ENCODE measurements around the gene MPRIP. TPM values are rescaled to one million over a fixed set of nuclear protein-coding genes. Genes with fewer than 3 reads are reported as not detected.

MPRIP gene
- polyA plus RNA-seq, 1 of the 3 experiments (the other 2 are of a cell fraction): 64.4 TPM

DNA sequence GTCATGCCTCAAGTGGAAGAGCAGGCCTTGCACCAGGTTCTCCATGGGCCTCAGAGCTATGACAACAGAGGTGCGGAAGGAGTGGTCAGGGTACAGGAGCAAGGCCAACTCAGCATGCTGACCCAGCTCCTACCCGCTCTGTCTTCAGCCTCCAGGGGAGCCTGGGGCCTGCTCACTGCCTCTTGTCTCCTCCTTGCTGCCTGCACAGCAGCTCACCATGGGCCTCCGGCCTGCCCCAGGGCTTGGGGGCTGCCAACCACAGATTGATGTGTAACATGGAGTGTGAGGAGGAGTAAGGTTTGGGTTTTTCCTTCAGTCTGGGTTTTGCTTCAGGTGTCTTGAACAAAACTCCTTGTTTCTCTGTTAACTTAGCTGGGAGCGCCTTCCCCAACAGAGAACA is 101.8 kb downstream of the MPRIP start:
- peaks cover 21% of the 10 kb centered on the region for H3F3A ChIP-seq (replicated peaks; ENCODE audit: insufficient read depth)
- H3K9me2 ChIP-seq: no peaks in the 10 kb centered on the region
- no peak overlapping the region for H3K27ac ChIP-seq (ENCODE audit: low read depth in 2 of 2, low read length in 1 of 2)
- no peaks in the 10 kb centered on the region for H3K27me3 ChIP-seq (ENCODE audit: insufficient read depth)
- H3K4me3 ChIP-seq (ENCODE audit: low read depth in 2 of 2, low read length in 1 of 2): no peak overlapping the region
- peaks cover 24% of the 10 kb centered on the region; the same call in 1 of the 2 replicates for H4K20me1 ChIP-seq (ENCODE audit: insufficient read depth)
- no peak overlapping the region for H3K9ac ChIP-seq
- peaks cover 0 to 9% of the 10 kb centered on the region in 2 experiments; a peak in 2 of 4 replicates for H3K4me1 ChIP-seq (ENCODE audit: control insufficient read depth in 1 of 2, insufficient read depth in 2 of 2, low read depth in 1 of 2, low read length in 1 of 2)
- CTCF ChIA-PET: interaction anchor here (1.2 to 1.6 kb wide), 5 partner anchors 9 to 152 kb away, joined by 3 to 4 read pairs (median 3); no protein-coding TSS in a partner anchor
- H3K79me2 ChIP-seq (ENCODE audit: insufficient read depth): peaks cover 8% of the 10 kb centered on the region; the same call in 1 of the 2 replicates
- TF ChIP-seq GATA2 (CRISPR knock-in tag; IDR thresholded peaks at IDR 0.05) (no peak), YY1 (IDR thresholded peaks at IDR 0.05; ENCODE audit: low read depth) (no peak), NRF1 (IDR thresholded peaks at IDR 0.05; ENCODE audit: low read depth, low read length) (no peak), EZH2phosphoT487 (IDR thresholded peaks at IDR 0.05; ENCODE audit: borderline replicate concordance, low read depth) (no peak), CHD2 (IDR thresholded peaks at IDR 0.05; ENCODE audit: low read length, partially characterized antibody) (no peak), GABPA (IDR thresholded peaks at IDR 0.05; ENCODE audit: low read depth) (no peak), JUND (IDR thresholded peaks at IDR 0.05) (no peak), SMC3 (IDR thresholded peaks at IDR 0.05; ENCODE audit: low read depth, low read length) (no peak), TAF1 (IDR thresholded peaks at IDR 0.05; ENCODE audit: borderline replicate concordance, low read depth, low read length) (no peak), RXRA (IDR thresholded peaks at IDR 0.05; ENCODE audit: borderline replicate concordance, low read depth) (no peak), MEF2A (IDR thresholded peaks at IDR 0.05; ENCODE audit: borderline replicate concordance, low read depth) (no peak), RFX5 (IDR thresholded peaks at IDR 0.05; ENCODE audit: low read length) (no peak), FOXJ3 (CRISPR knock-in tag; IDR thresholded peaks at IDR 0.05) (no peak), RAD21 (IDR thresholded peaks at IDR 0.05; ENCODE audit: low read length) (no peak), FOXM1 (IDR thresholded peaks at IDR 0.05; ENCODE audit: low read depth) (no peak), SIN3A (IDR thresholded peaks at IDR 0.05; ENCODE audit: borderline replicate concordance, low read depth, low read length) (no peak)
- TF ChIP-seq, protein P1, sequence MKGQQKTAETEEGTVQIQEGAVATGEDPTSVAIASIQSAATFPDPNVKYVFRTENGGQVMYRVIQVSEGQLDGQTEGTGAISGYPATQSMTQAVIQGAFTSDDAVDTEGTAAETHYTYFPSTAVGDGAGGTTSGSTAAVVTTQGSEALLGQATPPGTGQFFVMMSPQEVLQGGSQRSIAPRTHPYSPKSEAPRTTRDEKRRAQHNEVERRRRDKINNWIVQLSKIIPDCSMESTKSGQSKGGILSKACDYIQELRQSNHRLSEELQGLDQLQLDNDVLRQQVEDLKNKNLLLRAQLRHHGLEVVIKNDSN (IDR thresholded peaks at IDR 0.05; ENCODE audit: borderline replicate concordance, low read depth): no peak
- TF ChIP-seq, protein P2, sequence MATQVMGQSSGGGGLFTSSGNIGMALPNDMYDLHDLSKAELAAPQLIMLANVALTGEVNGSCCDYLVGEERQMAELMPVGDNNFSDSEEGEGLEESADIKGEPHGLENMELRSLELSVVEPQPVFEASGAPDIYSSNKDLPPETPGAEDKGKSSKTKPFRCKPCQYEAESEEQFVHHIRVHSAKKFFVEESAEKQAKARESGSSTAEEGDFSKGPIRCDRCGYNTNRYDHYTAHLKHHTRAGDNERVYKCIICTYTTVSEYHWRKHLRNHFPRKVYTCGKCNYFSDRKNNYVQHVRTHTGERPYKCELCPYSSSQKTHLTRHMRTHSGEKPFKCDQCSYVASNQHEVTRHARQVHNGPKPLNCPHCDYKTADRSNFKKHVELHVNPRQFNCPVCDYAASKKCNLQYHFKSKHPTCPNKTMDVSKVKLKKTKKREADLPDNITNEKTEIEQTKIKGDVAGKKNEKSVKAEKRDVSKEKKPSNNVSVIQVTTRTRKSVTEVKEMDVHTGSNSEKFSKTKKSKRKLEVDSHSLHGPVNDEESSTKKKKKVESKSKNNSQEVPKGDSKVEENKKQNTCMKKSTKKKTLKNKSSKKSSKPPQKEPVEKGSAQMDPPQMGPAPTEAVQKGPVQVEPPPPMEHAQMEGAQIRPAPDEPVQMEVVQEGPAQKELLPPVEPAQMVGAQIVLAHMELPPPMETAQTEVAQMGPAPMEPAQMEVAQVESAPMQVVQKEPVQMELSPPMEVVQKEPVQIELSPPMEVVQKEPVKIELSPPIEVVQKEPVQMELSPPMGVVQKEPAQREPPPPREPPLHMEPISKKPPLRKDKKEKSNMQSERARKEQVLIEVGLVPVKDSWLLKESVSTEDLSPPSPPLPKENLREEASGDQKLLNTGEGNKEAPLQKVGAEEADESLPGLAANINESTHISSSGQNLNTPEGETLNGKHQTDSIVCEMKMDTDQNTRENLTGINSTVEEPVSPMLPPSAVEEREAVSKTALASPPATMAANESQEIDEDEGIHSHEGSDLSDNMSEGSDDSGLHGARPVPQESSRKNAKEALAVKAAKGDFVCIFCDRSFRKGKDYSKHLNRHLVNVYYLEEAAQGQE (IDR thresholded peaks at IDR 0.05; ENCODE audit: low read depth, low read length): no peak
- TF ChIP-seq, protein P3, sequence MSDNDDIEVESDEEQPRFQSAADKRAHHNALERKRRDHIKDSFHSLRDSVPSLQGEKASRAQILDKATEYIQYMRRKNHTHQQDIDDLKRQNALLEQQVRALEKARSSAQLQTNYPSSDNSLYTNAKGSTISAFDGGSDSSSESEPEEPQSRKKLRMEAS (IDR thresholded peaks at IDR 0.05; ENCODE audit: low read depth): no peak
- H3K36me3 ChIP-seq (replicated peaks in 1 of 2; ENCODE audit: control insufficient read depth in 1 of 2, insufficient read depth in 2 of 2, low read length in 1 of 2): peaks cover 17 to 73% of the 10 kb centered on the region in 2 experiments
- 97% methylated on average over 4 of the region's 4 CpGs for WGBS (ENCODE audit: low lambda C conversion rate)
- H3K4me2 ChIP-seq: no peak overlapping the region
- H3K9me3 ChIP-seq: no peaks in the 10 kb centered on the region
- no peak overlapping the region for H2AFZ ChIP-seq (ENCODE audit: low read depth)
- POLR2A ChIA-PET: no interaction called here
- no peak for DNase-seq
